Skeletal muscle tissue (tissue), 4 donors: ENCODE results near the gene ASXL1. TPM values are rescaled to one million over a fixed set of nuclear protein-coding genes. Genes with fewer than 3 reads are reported as not detected.

Source experiments
- H3K27ac ChIP-seq: one replicate; pipeline ENCODE4 v1.7.0; 2013; ENCODE audit warnings: mild to moderate bottlenecking, low read depth, low read length, inconsistent platforms
- H3K27me3 ChIP-seq, 3 donors: one replicate each; pipeline ENCODE4 v1.7.0; 2013; ENCODE audit warnings: low read length in 3 of 3; ENCODE audit not compliant: control insufficient read depth in 3 of 3, insufficient read depth in 3 of 3
- H3K36me3 ChIP-seq, 3 donors: one replicate each; pipeline ENCODE4 v1.7.0; 2013; ENCODE audit warnings: low read length in 3 of 3; ENCODE audit not compliant: control insufficient read depth in 3 of 3, insufficient read depth in 3 of 3
- H3K4me1 ChIP-seq, 3 donors: one replicate each; pipeline ENCODE4 v1.7.0; 2013; ENCODE audit warnings: low read length in 3 of 3, mild to moderate bottlenecking in 3 of 3; ENCODE audit not compliant: control insufficient read depth in 3 of 3, insufficient read depth in 3 of 3
- H3K4me3 ChIP-seq, 3 donors: one replicate each; pipeline ENCODE4 v1.7.0; 2013; ENCODE audit warnings: low read length in 3 of 3
- H3K9ac ChIP-seq, 3 donors: one replicate each; pipeline ENCODE4 v1.7.0; 2013; ENCODE audit warnings: low read length in 3 of 3, mild to moderate bottlenecking in 3 of 3, moderate library complexity in 2 of 3, low read depth in 1 of 3
- H3K9me3 ChIP-seq, 3 donors: one replicate each; pipeline ENCODE4 v1.7.0; 2013; ENCODE audit warnings: low read length in 3 of 3; ENCODE audit not compliant: control insufficient read depth in 3 of 3
- total RNA-seq: library from RNA; depleted of rRNA; stranded (reverse); fragments of >200 nt; gene quantifications from one replicate; pipeline ENCODE4 v1.2.3, GENCODE V29; 2014
- donor health status: Osteomylitis.

ASXL1 gene
- total RNA-seq, 1 donor from 2014 or later: 86.1 TPM

GRCh38 chr20:32456869-32457478 lies 98.8 kb downstream of the ASXL1 start:
- H3K4me1 ChIP-seq: peaks cover 0 to 17% (median 9%) of the 10 kb centered on the region in 3 donors
- no peak overlapping the region for H3K27ac ChIP-seq
- peaks cover 0 to 5% (median 0%) of the 10 kb centered on the region in 3 donors for H3K36me3 ChIP-seq
- H3K4me3 ChIP-seq: peak overlapping the region in 2 of 3 donors; percentile 36 to 54
- H3K9ac ChIP-seq: peak overlapping the region in 1 of 3 donors; percentile 50
- H3K27me3 ChIP-seq: no peaks in the 10 kb centered on the region
- no peaks in the 10 kb centered on the region for H3K9me3 ChIP-seq

GRCh38 chr20:32457479-32457986 lies 99.4 kb downstream of the ASXL1 start:
- Histone ChIP-seq H3K27ac (no peak overlapping the region), H3K9ac (no peak overlapping the region)

GRCh38 chr20:32458061-32458836 lies 100.1 kb downstream of the ASXL1 start:
- H3K9ac ChIP-seq: no peak overlapping the region
- H3K27me3 ChIP-seq: no peaks in the 10 kb centered on the region
- H3K4me1 ChIP-seq: peaks cover 0 to 17% (median 9%) of the 10 kb centered on the region in 3 donors
- H3K9me3 ChIP-seq: no peaks in the 10 kb centered on the region
- H3K36me3 ChIP-seq: no peaks in the 10 kb centered on the region
- H3K27ac ChIP-seq: no peak overlapping the region
- no peak overlapping the region for H3K4me3 ChIP-seq

More at GRCh38 chr20:32457479-32457986, 99.4 kb downstream of the ASXL1 start:
- Histone ChIP-seq H3K4me1 (peaks cover 0 to 17% (median 9%) of the 10 kb centered on the region in 3 donors), H3K36me3 (peaks cover 0 to 5% (median 0%) of the 10 kb centered on the region in 3 donors), H3K27me3 (no peaks in the 10 kb centered on the region), H3K4me3 (peak overlapping the region in 2 of 3 donors; percentile 36 to 54), H3K9me3 (no peaks in the 10 kb centered on the region)

GRCh38 chr20:32458837-32459220 lies 100.7 kb downstream of the ASXL1 start:
- Histone ChIP-seq H3K9me3 (no peaks in the 10 kb centered on the region), H3K27ac (no peak overlapping the region), H3K4me3 (no peak overlapping the region), H3K27me3 (no peaks in the 10 kb centered on the region), H3K9ac (no peak overlapping the region), H3K36me3 (no peaks in the 10 kb centered on the region), H3K4me1 (peaks cover 0 to 17% (median 9%) of the 10 kb centered on the region in 3 donors)

- Histone ChIP-seq H3K36me3 (no peaks in the 10 kb centered on the region), H3K4me3 (no peak overlapping the region), H3K27me3 (no peaks in the 10 kb centered on the region), H3K27ac (no peak overlapping the region), H3K9me3 (no peaks in the 10 kb centered on the region), H3K4me1 (peaks cover 4 to 14% (median 9%) of the 10 kb centered on the region in 3 donors), H3K9ac (no peak overlapping the region)
Measured at GRCh38 chr20:32460231-32460630, 102.1 kb downstream of the ASXL1 start.

- Histone ChIP-seq H3K9me3 (no peaks in the 10 kb centered on the region), H3K4me3 (no peak overlapping the region), H3K9ac (no peak overlapping the region), H3K27me3 (no peaks in the 10 kb centered on the region), H3K27ac (no peak overlapping the region), H3K4me1 (peaks cover 9 to 16% (median 11%) of the 10 kb centered on the region in 3 donors), H3K36me3 (no peaks in the 10 kb centered on the region)
Measured at GRCh38 chr20:32460683-32461320, 102.7 kb downstream of the ASXL1 start.

- H3K4me3 ChIP-seq: no peak overlapping the region
- no peaks in the 10 kb centered on the region for H3K36me3 ChIP-seq
- H3K9ac ChIP-seq: no peak overlapping the region
- H3K27me3 ChIP-seq: no peaks in the 10 kb centered on the region
- H3K27ac ChIP-seq: no peak overlapping the region
- H3K4me1 ChIP-seq: peaks cover 9 to 12% (median 9%) of the 10 kb centered on the region in 3 donors
- no peaks in the 10 kb centered on the region for H3K9me3 ChIP-seq
Measured at GRCh38 chr20:32461836-32462600, 103.9 kb downstream of the ASXL1 start.

- no peaks in the 10 kb centered on the region for H3K36me3 ChIP-seq
- H3K9me3 ChIP-seq: no peaks in the 10 kb centered on the region
- no peak overlapping the region for H3K9ac ChIP-seq
- H3K4me1 ChIP-seq: peaks cover 5 to 13% (median 12%) of the 10 kb centered on the region in 3 donors
- no peak overlapping the region for H3K27ac ChIP-seq
- no peak overlapping the region for H3K4me3 ChIP-seq
- no peaks in the 10 kb centered on the region for H3K27me3 ChIP-seq
Measured at GRCh38 chr20:32462900-32463641, 104.9 kb downstream of the ASXL1 start.
